Left ventricle myocardium inferior (tissue), 1 donor: Measurements from ENCODE around the gene LGR6. TPM values are rescaled to one million over a fixed set of nuclear protein-coding genes. Genes with fewer than 3 reads are reported as not detected.

Experiments used
- DNase-seq: peaks from one replicate; pipeline ENCODE4 v3.0.0-alpha.2; 2020
- H3K27ac ChIP-seq: fragments of 200-600 bp; replicated peaks from 2 replicates; pipeline ENCODE4 v1.8.0; 2021
- H3K27me3 ChIP-seq: fragments of 200-600 bp; 2 replicates; pipeline ENCODE4 v1.8.0; 2021; ENCODE audit warnings: low read depth
- H3K36me3 ChIP-seq: fragments of 200-600 bp; 2 replicates; pipeline ENCODE4 v1.8.0; 2021
- H3K4me1 ChIP-seq: fragments of 200-600 bp; 2 replicates; pipeline ENCODE4 v1.8.0; 2021
- H3K4me3 ChIP-seq: fragments of 200-600 bp; 2 replicates; pipeline ENCODE4 v1.8.0; 2021; ENCODE audit warnings: mild to moderate bottlenecking, moderate library complexity
- H3K9me3 ChIP-seq: fragments of 200-600 bp; replicated peaks from 2 replicates; pipeline ENCODE4 v1.8.0; 2021
- CTCF ChIP-seq: fragments of 200-600 bp; IDR thresholded peaks from 2 replicates; pipeline ENCODE4 v1.8.0; 2021; ENCODE audit warnings: antibody characterized with exemption, mild to moderate bottlenecking, borderline replicate concordance
- intact Hi-C: fragments of 100-400 bp; cut with micrococcal nuclease; formaldehyde crosslinking; loops from one replicate; pipeline ENCODE4 v1.11.0; 2022
- total RNA-seq: library from RNA; stranded (reverse); fragmentation: NEBNext Ultra II Directional; extraction: Animal tissue kit (Norgen Biotek cat#: 25700); gene quantifications from one replicate; pipeline ENCODE4 v1.2.1, GENCODE V29; 2021
- donor health status: DM: no; HTN: yes; CAD: no; lungs with severe emphysema.

The LGR6 gene
- total RNA-seq, 1 donor from 2014 or later: 0.60 TPM

GRCh38 chr1:202204065-202204464 lies 10.5 kb downstream of the LGR6 start:
- intact Hi-C loops: no loop called here
- DNase-seq: no peak
- peaks cover 42% of the 10 kb centered on the region for H3K4me1 ChIP-seq
- no peaks in the 10 kb centered on the region for H3K9me3 ChIP-seq
- H3K27me3 ChIP-seq: peaks cover 33% of the 10 kb centered on the region
- no peak overlapping the region for H3K27ac ChIP-seq
- H3K4me3 ChIP-seq: no peak overlapping the region
- no peak for TF ChIP-seq CTCF
- H3K36me3 ChIP-seq: no peaks in the 10 kb centered on the region

- Histone ChIP-seq H3K36me3 (no peaks in the 10 kb centered on the region), H3K27me3 (peaks cover 33% of the 10 kb centered on the region), H3K4me1 (peaks cover 26% of the 10 kb centered on the region), H3K27ac (no peak overlapping the region), H3K9me3 (no peaks in the 10 kb centered on the region), H3K4me3 (no peak overlapping the region)
- no peak for DNase-seq
- TF ChIP-seq CTCF: no peak
- intact Hi-C loops: no loop called here
Measured at GRCh38 chr1:202205523-202206190, 12.1 kb downstream of the LGR6 start.

DNA sequence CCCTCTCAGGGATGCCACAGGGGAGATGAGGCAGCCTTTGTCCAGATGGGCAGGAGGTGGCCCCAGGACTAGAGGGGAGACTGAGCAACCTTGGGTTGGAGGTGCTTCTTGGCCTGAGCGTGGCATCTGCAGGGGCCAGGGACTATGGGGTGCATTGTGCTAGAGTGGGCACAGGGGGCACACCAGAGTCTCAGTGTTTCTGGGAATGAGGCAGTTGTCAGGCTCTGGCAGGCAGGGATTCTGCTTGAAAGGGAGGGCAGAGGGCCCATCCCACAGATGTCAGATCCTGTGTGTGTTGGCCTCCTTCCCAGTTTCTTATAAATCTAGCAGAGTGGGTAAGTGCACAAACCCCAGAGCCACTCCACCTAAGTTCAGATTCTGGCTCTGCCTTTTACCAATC lies 13.7 kb downstream of the LGR6 start:
- TF ChIP-seq CTCF: no peak
- DNase-seq: no peak
- Histone ChIP-seq H3K4me3 (no peak overlapping the region), H3K36me3 (no peaks in the 10 kb centered on the region), H3K27ac (no peak overlapping the region), H3K4me1 (peaks cover 10% of the 10 kb centered on the region), H3K27me3 (peaks cover 49% of the 10 kb centered on the region), H3K9me3 (no peaks in the 10 kb centered on the region)
- intact Hi-C loops: no loop called here

GRCh38 chr1:202208351-202208857 lies 14.8 kb downstream of the LGR6 start:
- intact Hi-C loops: no loop called here
- Histone ChIP-seq H3K36me3 (no peaks in the 10 kb centered on the region), H3K9me3 (no peaks in the 10 kb centered on the region), H3K4me3 (no peak overlapping the region), H3K27me3 (peaks cover 59% of the 10 kb centered on the region), H3K4me1 (no peaks in the 10 kb centered on the region), H3K27ac (no peak overlapping the region)
- no peak for DNase-seq
- TF ChIP-seq CTCF: no peak

DNA sequence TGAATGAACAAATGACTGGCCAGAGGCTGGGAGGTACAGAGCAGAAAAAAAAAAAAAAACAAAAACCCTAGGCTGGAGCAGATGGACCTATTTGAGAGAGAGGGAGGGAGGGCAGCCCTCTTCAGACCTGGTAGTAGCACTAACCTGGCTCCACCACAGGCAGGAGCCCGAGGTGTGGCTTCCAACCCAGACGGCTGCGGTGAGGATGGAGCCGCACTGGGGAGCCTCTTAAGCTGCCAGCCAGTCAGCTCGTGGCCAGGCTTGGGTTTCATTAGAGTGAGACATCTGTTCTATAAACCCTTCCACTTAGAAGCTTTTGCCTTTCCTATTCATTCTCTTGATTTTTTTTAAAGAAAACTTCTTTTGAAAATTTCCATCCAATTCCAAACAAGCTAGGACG lies 16.8 kb downstream of the LGR6 start:
- Histone ChIP-seq H3K36me3 (no peaks in the 10 kb centered on the region), H3K27ac (no peak overlapping the region), H3K27me3 (peaks cover 79% of the 10 kb centered on the region), H3K4me1 (peaks cover 10% of the 10 kb centered on the region), H3K9me3 (no peaks in the 10 kb centered on the region), H3K4me3 (no peak overlapping the region)
- intact Hi-C loops: no loop called here
- no peak for DNase-seq
- no peak for TF ChIP-seq CTCF
